PC-9 (cell line): ENCODE results near the gene NRIP1.

Source experiments
- EZH2 ChIP-seq: fragments of 200-600 bp; sonication (generic); IDR thresholded peaks from 2 replicates; pipeline ENCODE4 v1.8.0; 2017; ENCODE audit warnings: antibody characterized with exemption, low read depth
- TF ChIP-seq, protein P1 (sequence below): fragments of 200-600 bp; sonication (generic); conservative IDR thresholded peaks from 2 replicates; pipeline ENCODE4 v1.6.1; 2017; ENCODE audit warnings: mixed run types, antibody characterized with exemption, mild to moderate bottlenecking, moderate library complexity

DNA sequence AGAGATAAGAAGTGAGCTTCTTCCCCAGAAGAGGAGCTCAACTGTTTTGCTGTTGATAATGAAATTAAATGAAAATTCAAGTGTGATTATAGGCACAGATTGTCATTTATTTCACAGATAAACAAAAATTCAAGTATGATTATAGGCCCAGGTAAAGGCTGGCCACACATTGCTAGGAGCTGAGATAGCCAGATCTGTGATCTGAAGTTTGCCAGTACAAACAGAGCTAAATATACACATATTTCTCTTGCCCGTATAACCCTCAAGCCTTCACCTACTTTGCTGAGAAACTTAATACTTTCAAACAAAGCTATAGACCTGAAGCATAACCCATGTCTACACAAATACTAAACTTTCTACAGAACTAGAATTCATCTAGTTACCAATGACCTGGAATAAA lies 31.3 kb upstream of the NRIP1 start:
- TF ChIP-seq, protein P1, sequence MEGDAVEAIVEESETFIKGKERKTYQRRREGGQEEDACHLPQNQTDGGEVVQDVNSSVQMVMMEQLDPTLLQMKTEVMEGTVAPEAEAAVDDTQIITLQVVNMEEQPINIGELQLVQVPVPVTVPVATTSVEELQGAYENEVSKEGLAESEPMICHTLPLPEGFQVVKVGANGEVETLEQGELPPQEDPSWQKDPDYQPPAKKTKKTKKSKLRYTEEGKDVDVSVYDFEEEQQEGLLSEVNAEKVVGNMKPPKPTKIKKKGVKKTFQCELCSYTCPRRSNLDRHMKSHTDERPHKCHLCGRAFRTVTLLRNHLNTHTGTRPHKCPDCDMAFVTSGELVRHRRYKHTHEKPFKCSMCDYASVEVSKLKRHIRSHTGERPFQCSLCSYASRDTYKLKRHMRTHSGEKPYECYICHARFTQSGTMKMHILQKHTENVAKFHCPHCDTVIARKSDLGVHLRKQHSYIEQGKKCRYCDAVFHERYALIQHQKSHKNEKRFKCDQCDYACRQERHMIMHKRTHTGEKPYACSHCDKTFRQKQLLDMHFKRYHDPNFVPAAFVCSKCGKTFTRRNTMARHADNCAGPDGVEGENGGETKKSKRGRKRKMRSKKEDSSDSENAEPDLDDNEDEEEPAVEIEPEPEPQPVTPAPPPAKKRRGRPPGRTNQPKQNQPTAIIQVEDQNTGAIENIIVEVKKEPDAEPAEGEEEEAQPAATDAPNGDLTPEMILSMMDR: no peak
- no peak for TF ChIP-seq EZH2
